ENCODE results near the gene PDGFRB.

DNA sequence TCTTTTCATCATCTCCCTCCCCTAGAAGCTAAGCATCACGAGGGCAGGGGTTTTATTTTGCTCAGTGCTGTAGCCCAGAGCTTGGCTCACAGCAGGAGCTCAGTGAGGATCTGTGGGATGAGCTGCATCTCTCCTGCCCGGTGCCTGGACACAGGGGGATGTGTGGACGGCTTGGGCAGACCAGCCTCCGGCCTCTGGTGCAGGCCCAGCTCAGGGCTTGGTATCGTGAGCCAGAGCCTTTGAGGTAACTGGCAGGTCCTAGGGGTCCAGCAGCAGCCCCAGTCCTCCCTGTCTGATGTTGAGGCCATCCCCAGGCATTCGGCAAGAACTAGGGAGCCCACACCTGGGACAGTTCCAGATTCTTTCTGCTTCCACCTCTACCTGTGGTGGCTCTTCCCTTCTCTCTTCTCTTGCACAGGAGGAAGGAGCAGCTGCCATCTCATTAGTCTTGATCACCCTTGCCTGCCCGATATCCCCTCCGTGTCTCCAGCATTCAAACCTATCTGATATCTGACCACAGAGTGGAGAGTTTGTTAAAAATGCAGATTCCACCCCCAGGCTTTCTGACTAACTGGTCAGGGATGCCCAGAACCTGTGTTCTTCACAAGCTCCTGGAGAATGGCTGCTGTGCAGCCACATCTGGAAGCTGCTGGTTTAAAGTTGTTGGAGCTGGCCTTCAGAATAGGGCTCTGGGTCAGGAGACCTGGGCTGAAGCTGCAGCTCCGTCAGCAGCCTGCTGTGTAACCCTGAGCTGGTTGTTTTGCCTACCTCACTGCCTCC lies 26.3 kb upstream of the PDGFRB start:
- TF ChIP-seq EZH2 (IDR thresholded peaks at IDR 0.05; ENCODE audit: low read depth), result no peak
- TF ChIP-seq, protein P1, sequence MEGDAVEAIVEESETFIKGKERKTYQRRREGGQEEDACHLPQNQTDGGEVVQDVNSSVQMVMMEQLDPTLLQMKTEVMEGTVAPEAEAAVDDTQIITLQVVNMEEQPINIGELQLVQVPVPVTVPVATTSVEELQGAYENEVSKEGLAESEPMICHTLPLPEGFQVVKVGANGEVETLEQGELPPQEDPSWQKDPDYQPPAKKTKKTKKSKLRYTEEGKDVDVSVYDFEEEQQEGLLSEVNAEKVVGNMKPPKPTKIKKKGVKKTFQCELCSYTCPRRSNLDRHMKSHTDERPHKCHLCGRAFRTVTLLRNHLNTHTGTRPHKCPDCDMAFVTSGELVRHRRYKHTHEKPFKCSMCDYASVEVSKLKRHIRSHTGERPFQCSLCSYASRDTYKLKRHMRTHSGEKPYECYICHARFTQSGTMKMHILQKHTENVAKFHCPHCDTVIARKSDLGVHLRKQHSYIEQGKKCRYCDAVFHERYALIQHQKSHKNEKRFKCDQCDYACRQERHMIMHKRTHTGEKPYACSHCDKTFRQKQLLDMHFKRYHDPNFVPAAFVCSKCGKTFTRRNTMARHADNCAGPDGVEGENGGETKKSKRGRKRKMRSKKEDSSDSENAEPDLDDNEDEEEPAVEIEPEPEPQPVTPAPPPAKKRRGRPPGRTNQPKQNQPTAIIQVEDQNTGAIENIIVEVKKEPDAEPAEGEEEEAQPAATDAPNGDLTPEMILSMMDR (conservative IDR thresholded peaks at IDR 0.05), result no peak

Measured in PC-9 (cell line).